ENCODE measurements around the gene GXYLT2.
A peak's percentile ranks its signal among the peaks of the same experiment; 100 is the strongest.

Gene GXYLT2

DNA sequence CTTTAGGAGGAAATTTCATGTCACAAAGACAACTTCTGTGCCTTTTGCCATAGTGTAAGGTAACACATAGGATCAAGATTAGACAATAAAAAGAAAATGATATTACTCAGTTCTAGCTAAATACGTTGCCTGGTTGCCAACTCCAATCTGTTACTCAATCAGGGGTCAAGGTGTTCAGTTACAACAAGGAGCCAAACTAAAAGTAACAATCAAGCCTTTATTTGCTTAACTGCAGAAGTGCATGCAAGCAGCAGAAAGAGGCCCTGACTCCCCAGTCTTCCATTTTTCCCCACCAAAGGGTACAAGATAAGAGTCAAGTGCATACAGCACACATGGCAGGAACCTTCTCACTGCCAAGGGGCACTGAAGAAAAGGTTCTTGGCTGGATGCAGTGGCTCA is 80.4 kb downstream of the GXYLT2 start:
- no peak overlapping the region for H3K4me2 ChIP-seq (ENCODE audit: low read length)
- H3K4me3 ChIP-seq (ENCODE audit: low read length): no peak overlapping the region
- H3K9me3 ChIP-seq (ENCODE audit: insufficient read depth, low read length): no peaks in the 10 kb centered on the region
- H3K9ac ChIP-seq (ENCODE audit: low read length): no peak overlapping the region
- no peaks in the 10 kb centered on the region for H3K36me3 ChIP-seq (replicated peaks; ENCODE audit: low read depth, low read length)
- H3K27me3 ChIP-seq (ENCODE audit: low read depth, low read length): no peaks in the 10 kb centered on the region
- TF ChIP-seq, protein P1, sequence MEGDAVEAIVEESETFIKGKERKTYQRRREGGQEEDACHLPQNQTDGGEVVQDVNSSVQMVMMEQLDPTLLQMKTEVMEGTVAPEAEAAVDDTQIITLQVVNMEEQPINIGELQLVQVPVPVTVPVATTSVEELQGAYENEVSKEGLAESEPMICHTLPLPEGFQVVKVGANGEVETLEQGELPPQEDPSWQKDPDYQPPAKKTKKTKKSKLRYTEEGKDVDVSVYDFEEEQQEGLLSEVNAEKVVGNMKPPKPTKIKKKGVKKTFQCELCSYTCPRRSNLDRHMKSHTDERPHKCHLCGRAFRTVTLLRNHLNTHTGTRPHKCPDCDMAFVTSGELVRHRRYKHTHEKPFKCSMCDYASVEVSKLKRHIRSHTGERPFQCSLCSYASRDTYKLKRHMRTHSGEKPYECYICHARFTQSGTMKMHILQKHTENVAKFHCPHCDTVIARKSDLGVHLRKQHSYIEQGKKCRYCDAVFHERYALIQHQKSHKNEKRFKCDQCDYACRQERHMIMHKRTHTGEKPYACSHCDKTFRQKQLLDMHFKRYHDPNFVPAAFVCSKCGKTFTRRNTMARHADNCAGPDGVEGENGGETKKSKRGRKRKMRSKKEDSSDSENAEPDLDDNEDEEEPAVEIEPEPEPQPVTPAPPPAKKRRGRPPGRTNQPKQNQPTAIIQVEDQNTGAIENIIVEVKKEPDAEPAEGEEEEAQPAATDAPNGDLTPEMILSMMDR (IDR thresholded peaks at IDR 0.05; ENCODE audit: low read depth, low read length): no peak
- no peak for TF ChIP-seq EZH2phosphoT487 (IDR thresholded peaks at IDR 0.05; ENCODE audit: low read depth)
- no peak overlapping the region for H2AFZ ChIP-seq (ENCODE audit: low read depth, low read length)
- H4K20me1 ChIP-seq (ENCODE audit: insufficient read depth, low read length): no peaks in the 10 kb centered on the region
- H3K4me1 ChIP-seq (ENCODE audit: low read length): peaks cover 25% of the 10 kb centered on the region
- H3K79me2 ChIP-seq (ENCODE audit: low read length): no peaks in the 10 kb centered on the region
- no peak overlapping the region for H3K27ac ChIP-seq (ENCODE audit: low read length)

DNA sequence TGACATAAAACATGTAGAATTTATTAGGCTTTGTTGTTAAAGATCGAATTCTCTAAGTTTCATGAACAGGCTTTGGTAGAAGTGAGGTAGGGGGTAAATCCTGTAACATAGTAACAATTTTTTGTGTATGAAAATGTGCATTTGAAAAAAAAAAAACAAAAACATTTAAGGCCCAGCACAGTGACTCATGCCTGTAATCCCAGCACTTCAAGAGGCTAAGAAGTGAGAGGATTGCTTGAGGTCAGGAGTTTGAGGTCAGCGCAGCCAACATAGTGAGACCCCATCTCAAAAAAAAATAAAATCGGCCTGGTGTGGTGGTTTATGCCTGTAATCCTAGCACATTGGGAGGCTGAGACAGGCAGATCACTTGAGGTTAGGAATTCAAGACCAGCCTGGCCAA is 81.9 kb downstream of the GXYLT2 start:
- Histone ChIP-seq H4K20me1 (ENCODE audit: insufficient read depth, low read length) (no peaks in the 10 kb centered on the region), H2AFZ (ENCODE audit: low read depth, low read length) (no peak overlapping the region), H3K27me3 (ENCODE audit: low read depth, low read length) (no peaks in the 10 kb centered on the region), H3K9me3 (ENCODE audit: insufficient read depth, low read length) (no peaks in the 10 kb centered on the region), H3K4me2 (ENCODE audit: low read length) (no peak overlapping the region), H3K27ac (ENCODE audit: low read length) (no peak overlapping the region), H3K4me3 (ENCODE audit: low read length) (no peak overlapping the region), H3K79me2 (ENCODE audit: low read length) (no peaks in the 10 kb centered on the region), H3K36me3 (replicated peaks; ENCODE audit: low read depth, low read length) (no peaks in the 10 kb centered on the region), H3K9ac (ENCODE audit: low read length) (no peak overlapping the region), H3K4me1 (ENCODE audit: low read length) (peaks cover 38% of the 10 kb centered on the region)
- TF ChIP-seq, protein P1 (IDR thresholded peaks at IDR 0.05; ENCODE audit: low read depth, low read length): no peak
- no peak for TF ChIP-seq EZH2phosphoT487 (IDR thresholded peaks at IDR 0.05; ENCODE audit: low read depth)

DNA sequence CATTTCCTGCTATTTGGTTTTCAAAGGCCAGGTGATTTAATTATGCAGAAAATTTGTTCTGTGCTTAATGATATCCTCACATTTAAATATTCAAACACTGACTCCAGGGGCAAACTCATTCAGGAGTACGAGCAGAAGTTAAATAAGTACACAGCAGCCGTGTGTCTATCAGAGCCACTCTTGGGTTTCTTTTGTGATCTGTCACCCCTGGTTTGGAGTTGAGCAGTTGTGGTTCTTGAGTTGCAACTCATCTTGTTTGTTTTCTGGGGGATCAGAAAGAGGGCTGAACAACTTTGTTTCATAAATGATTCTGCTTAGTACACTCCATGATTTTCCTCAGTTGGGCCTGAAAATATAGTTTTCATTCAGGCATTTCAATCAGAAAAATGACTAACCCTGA is 83.1 kb downstream of the GXYLT2 start:
- H3K27me3 ChIP-seq (ENCODE audit: low read depth, low read length): no peaks in the 10 kb centered on the region
- H3K4me2 ChIP-seq (ENCODE audit: low read length): no peak overlapping the region
- no peaks in the 10 kb centered on the region for H3K79me2 ChIP-seq (ENCODE audit: low read length)
- no peak overlapping the region for H3K9ac ChIP-seq (ENCODE audit: low read length)
- H3K4me1 ChIP-seq (ENCODE audit: low read length): peaks cover 43% of the 10 kb centered on the region
- no peaks in the 10 kb centered on the region for H3K36me3 ChIP-seq (replicated peaks; ENCODE audit: low read depth, low read length)
- no peak overlapping the region for H3K4me3 ChIP-seq (ENCODE audit: low read length)
- no peak overlapping the region for H2AFZ ChIP-seq (ENCODE audit: low read depth, low read length)
- no peak overlapping the region for H3K27ac ChIP-seq (ENCODE audit: low read length)
- TF ChIP-seq EZH2phosphoT487 (IDR thresholded peaks at IDR 0.05; ENCODE audit: low read depth): no peak
- TF ChIP-seq, protein P1 (IDR thresholded peaks at IDR 0.05; ENCODE audit: low read depth, low read length): no peak
- no peaks in the 10 kb centered on the region for H3K9me3 ChIP-seq (ENCODE audit: insufficient read depth, low read length)
- H4K20me1 ChIP-seq (ENCODE audit: insufficient read depth, low read length): no peaks in the 10 kb centered on the region

DNA sequence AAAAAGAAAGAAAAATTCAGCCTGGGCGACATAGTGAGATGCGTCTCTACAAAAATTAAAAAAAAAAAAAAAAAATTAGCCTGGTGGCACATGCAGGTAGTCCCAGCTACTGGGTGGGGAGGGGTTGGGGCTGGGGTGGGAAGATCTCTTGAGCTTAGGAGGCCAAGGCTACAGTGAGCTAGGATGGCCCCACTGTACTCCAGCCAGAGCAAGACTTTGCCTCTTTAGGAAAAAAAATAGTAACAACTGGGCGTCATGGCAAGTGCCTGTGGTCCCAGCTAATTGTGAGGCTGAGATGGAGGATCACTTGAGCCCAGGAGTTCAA is 84.8 kb downstream of the GXYLT2 start:
- Histone ChIP-seq H2AFZ (ENCODE audit: low read depth, low read length) (peak overlapping the region; percentile 42; the same call in 1 of the 2 replicates), H3K27ac (ENCODE audit: low read length) (no peak overlapping the region; the same call in 1 of the 2 replicates), H3K4me3 (ENCODE audit: low read length) (peak overlapping the region; percentile 45; the same call in 1 of the 2 replicates), H3K9ac (ENCODE audit: low read length) (peak overlapping the region; percentile 38; the same call in 1 of the 2 replicates), H4K20me1 (ENCODE audit: insufficient read depth, low read length) (no peaks in the 10 kb centered on the region), H3K79me2 (ENCODE audit: low read length) (no peaks in the 10 kb centered on the region), H3K36me3 (replicated peaks; ENCODE audit: low read depth, low read length) (no peaks in the 10 kb centered on the region), H3K4me2 (ENCODE audit: low read length) (peak overlapping the region; percentile 71), H3K27me3 (ENCODE audit: low read depth, low read length) (no peaks in the 10 kb centered on the region), H3K9me3 (ENCODE audit: insufficient read depth, low read length) (no peaks in the 10 kb centered on the region), H3K4me1 (ENCODE audit: low read length) (peaks cover 58% of the 10 kb centered on the region)
- TF ChIP-seq, protein P1 (IDR thresholded peaks at IDR 0.05; ENCODE audit: low read depth, low read length): no peak
- no peak for TF ChIP-seq EZH2phosphoT487 (IDR thresholded peaks at IDR 0.05; ENCODE audit: low read depth)

Measured in OCI-LY3 (cell line).